HG03196 (cell line): ENCODE results near the gene COX4I1.

Experiments used
- ATAC-seq: cut with Tn5 transposase; IDR thresholded peaks from one replicate; pipeline ENCODE4 v1.9.1; 2021; ENCODE audit not compliant: unreplicated experiment

Gene COX4I1

GRCh38 chr16:85856585-85856984, 57.1 kb downstream of the COX4I1 start:
- ATAC-seq: no peak
